ENCODE data around the gene CFAP410. TPM values are rescaled to one million over a fixed set of nuclear protein-coding genes. Genes with fewer than 3 reads are reported as not detected.

Gene CFAP410
- total RNA-seq, 1 experiment from 2014 or later: 8.6 TPM

DNA sequence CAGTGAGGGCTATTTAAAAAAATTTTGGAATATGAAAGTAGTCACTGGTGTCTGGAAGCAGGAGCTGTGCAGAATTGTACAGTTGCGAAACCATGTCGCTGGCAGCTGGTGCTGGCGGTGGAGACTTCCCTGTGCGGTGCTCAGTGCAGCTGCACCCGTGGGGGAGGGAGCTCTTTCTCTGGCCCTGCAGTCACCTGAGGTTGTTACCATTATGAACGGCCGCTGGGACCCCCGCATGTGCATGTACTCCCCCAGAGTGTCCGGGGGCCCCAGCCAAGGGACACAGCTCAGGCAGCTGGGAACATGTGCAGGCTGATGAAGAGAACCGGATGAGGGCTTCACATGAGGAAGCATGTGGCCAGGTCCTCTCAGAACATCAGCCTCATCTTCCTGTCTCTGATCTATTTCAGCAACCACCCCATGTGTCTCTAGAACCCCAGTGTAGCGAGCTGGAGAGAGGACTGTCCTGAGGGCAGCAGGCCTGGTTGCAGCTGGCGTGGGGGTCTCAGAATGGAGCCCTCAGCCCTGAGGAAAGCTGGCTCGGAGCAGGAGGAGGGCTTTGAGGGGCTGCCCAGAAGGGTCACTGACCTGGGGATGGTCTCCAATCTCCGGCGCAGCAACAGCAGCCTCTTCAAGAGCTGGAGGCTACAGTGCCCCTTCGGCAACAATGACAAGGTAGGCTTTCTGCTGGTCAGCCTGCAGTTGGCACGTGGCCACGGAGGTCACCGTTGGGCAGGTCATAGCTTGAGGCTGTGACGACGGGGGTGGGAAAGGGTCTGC lies 14.2 kb upstream of the CFAP410 start, which contains the start of gene TRPM2:
Gene TRPM2, plus strand, starts transcription at position 431 of the 780 bp plus-strand sequence. Its CDS starts 80 bp downstream, at position 511.
- H3K4me1 Mint-ChIP-seq (ENCODE audit: low read depth, unreplicated experiment): no peaks in the 10 kb centered on the region
- CTCF ChIA-PET: interaction anchor here (0.5 kb wide), 1 partner anchor 85 kb away, joined by 4 read pairs; no protein-coding TSS in a partner anchor
- no peak within 1 kb of the TSS for H3K27ac Mint-ChIP-seq (ENCODE audit: unreplicated experiment)
- H3K36me3 Mint-ChIP-seq (ENCODE audit: insufficient read depth, unreplicated experiment): no peaks in the 10 kb centered on the region
- peaks cover 61% of the 10 kb centered on the region for H3K27me3 Mint-ChIP-seq (ENCODE audit: unreplicated experiment)
- BruUV-seq (replicated peaks): no TSS peak
- DNase-seq: no peak
- TF ChIP-seq, protein P1, sequence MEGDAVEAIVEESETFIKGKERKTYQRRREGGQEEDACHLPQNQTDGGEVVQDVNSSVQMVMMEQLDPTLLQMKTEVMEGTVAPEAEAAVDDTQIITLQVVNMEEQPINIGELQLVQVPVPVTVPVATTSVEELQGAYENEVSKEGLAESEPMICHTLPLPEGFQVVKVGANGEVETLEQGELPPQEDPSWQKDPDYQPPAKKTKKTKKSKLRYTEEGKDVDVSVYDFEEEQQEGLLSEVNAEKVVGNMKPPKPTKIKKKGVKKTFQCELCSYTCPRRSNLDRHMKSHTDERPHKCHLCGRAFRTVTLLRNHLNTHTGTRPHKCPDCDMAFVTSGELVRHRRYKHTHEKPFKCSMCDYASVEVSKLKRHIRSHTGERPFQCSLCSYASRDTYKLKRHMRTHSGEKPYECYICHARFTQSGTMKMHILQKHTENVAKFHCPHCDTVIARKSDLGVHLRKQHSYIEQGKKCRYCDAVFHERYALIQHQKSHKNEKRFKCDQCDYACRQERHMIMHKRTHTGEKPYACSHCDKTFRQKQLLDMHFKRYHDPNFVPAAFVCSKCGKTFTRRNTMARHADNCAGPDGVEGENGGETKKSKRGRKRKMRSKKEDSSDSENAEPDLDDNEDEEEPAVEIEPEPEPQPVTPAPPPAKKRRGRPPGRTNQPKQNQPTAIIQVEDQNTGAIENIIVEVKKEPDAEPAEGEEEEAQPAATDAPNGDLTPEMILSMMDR (IDR thresholded peaks at IDR 0.05; ENCODE audit: unreplicated experiment): no peak
- no peak within 1 kb of the TSS for H3K4me3 Mint-ChIP-seq (ENCODE audit: low read depth, unreplicated experiment)
- H3K9me3 Mint-ChIP-seq (ENCODE audit: low read depth, unreplicated experiment): no peaks in the 10 kb centered on the region
- intact Hi-C loops (cut with micrococcal nuclease; ENCODE audit: unreplicated experiment): no loop called here

DNA sequence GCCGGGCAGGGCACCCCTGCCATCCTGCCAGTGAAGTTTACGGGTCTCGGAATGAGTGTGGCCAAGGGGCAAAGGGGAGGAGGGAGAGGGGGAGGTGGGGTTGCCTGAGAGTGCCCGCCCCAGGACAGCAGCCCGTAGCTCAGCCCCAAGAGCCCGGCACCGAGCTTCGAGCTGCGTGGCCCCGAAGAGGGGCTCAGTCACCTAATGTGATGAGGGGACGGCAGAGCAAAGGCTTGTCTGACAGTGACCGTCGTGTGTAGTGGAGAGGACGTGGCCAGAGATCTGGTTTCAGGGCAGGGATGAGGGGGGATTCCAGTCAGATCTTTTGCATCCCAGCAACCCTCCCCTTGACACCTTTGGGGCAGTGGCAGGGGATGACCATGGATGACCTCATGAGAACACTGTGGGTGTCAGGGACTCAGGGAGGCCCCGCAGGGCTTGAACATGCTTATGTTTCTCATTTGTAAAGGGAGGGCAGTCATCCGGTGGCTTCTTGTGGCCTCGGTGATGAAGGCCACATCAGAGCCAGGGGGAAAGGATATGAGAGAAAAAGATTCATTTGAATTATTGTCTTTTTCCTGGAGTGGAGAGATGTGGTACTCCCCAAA lies 13.2 kb upstream of the CFAP410 start:
- intact Hi-C loops (cut with micrococcal nuclease; ENCODE audit: unreplicated experiment): no loop called here
- no peaks in the 10 kb centered on the region for H3K9me3 Mint-ChIP-seq (ENCODE audit: low read depth, unreplicated experiment)
- H3K27me3 Mint-ChIP-seq (ENCODE audit: unreplicated experiment): peaks cover 72% of the 10 kb centered on the region
- no TSS peak for BruUV-seq (replicated peaks)
- TF ChIP-seq, protein P1 (IDR thresholded peaks at IDR 0.05; ENCODE audit: unreplicated experiment): no peak
- DNase-seq: no peak
- CTCF ChIA-PET: no interaction called here
- no peaks in the 10 kb centered on the region for H3K4me1 Mint-ChIP-seq (ENCODE audit: low read depth, unreplicated experiment)
- H3K27ac Mint-ChIP-seq (ENCODE audit: unreplicated experiment): no peak overlapping the region
- H3K36me3 Mint-ChIP-seq (ENCODE audit: insufficient read depth, unreplicated experiment): no peaks in the 10 kb centered on the region
- no peak overlapping the region for H3K4me3 Mint-ChIP-seq (ENCODE audit: low read depth, unreplicated experiment)

DNA sequence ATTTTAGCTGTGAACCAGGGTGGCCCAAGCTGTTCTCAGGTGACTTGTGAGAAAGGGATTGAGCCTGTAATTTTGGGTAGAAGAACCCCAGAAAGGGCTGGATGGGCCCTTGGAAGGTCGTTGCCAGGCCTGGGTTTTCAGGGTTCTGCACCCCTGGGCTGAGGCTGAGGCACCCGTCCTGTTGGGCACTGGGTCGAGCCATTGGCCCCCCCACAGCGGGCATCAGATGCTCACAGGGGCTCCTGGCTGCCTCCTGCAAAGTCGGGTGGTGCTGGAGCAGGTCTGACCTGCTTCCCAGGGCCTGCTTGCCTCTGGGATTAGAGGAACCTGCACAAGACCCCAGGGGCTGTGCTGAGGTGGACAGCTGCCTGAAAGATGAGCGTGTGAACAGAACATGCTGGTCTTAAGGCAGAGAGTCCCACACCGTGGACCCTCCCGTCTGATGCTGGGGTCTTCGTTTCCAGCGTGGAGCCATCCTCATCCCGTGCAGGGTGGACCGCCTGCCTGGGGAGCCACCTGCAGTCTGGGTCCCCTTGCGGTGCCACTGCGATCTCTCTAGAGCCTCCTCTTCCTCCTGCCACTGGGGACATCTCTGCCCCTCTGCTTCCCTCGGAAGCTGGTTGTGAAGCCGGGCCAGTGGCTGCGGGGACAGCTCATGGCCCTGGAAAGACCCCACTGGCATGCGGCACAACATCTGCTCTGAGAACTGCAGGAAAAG lies 12.5 kb upstream of the CFAP410 start:
- CTCF ChIA-PET: interaction anchor here (0.6 kb wide), 1 partner anchor 247 kb away, joined by 3 read pairs; no protein-coding TSS in a partner anchor
- no peak for DNase-seq
- intact Hi-C loops (cut with micrococcal nuclease; ENCODE audit: unreplicated experiment): no loop called here
- Mint-ChIP-seq H3K27me3 (ENCODE audit: unreplicated experiment) (peaks cover 78% of the 10 kb centered on the region), H3K27ac (ENCODE audit: unreplicated experiment) (no peak overlapping the region), H3K4me3 (ENCODE audit: low read depth, unreplicated experiment) (no peak overlapping the region), H3K4me1 (ENCODE audit: low read depth, unreplicated experiment) (no peaks in the 10 kb centered on the region), H3K9me3 (ENCODE audit: low read depth, unreplicated experiment) (no peaks in the 10 kb centered on the region), H3K36me3 (ENCODE audit: insufficient read depth, unreplicated experiment) (no peaks in the 10 kb centered on the region)
- TF ChIP-seq, protein P1 (IDR thresholded peaks at IDR 0.05; ENCODE audit: unreplicated experiment): no peak
- BruUV-seq (replicated peaks): no TSS peak

DNA sequence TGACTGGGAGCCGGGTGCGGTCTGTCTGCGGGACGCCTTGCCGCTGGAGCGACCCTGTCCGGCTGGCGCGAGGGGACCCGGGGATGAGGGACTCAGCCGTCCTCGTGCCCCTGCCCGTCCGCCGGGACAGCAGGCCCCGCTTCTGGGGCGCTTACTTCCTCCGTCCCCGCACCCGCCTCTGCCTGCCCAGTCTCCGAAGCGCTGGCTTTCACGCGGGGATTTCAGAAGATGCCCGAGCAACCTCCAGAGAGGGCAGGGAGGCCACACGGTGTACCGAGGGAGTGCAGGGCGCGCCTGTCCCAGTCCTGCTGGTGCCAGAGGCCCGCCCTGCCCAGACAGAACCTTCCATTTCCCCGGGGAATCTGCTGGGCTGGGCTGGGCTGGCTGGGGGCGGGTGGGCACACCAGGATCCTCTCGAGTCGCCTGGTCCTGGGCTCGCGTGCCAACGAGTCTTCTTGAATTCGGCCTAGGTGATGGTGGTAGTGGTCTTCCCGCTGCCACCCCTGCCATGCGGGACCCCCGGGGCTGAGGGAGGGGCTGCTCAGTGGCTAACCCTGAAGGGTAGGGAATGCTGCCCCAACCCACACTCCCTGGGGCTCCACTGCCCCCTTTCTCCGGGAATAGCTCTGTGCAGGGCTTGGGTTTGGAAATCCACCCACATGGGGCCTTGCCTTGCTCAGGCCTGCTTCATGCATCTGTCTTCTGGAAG lies 11.7 kb upstream of the CFAP410 start:
- intact Hi-C loops (cut with micrococcal nuclease; ENCODE audit: unreplicated experiment): no loop called here
- H3K27ac Mint-ChIP-seq (ENCODE audit: unreplicated experiment): no peak overlapping the region
- H3K36me3 Mint-ChIP-seq (ENCODE audit: insufficient read depth, unreplicated experiment): no peaks in the 10 kb centered on the region
- CTCF ChIA-PET: interaction anchor here (0.6 kb wide), 1 partner anchor 248 kb away, joined by 3 read pairs; no protein-coding TSS in a partner anchor
- H3K27me3 Mint-ChIP-seq (ENCODE audit: unreplicated experiment): peaks cover 83% of the 10 kb centered on the region
- DNase-seq: no peak
- H3K4me1 Mint-ChIP-seq (ENCODE audit: low read depth, unreplicated experiment): no peaks in the 10 kb centered on the region
- BruUV-seq (replicated peaks): no TSS peak
- H3K9me3 Mint-ChIP-seq (ENCODE audit: low read depth, unreplicated experiment): no peaks in the 10 kb centered on the region
- H3K4me3 Mint-ChIP-seq (ENCODE audit: low read depth, unreplicated experiment): no peak overlapping the region
- TF ChIP-seq, protein P1 (IDR thresholded peaks at IDR 0.05; ENCODE audit: unreplicated experiment): no peak

Data from Calu3 (cell line).